GM23338 (cell line): ENCODE measurements around the gene ZNF621. TPM values are rescaled to one million over a fixed set of nuclear protein-coding genes. Genes with fewer than 3 reads are reported as not detected.

Source experiments
- ATAC-seq: fragments of 200-7000 bp; cut with Tn5 transposase; 3 replicates; pipeline ENCODE4 v1.9.1; 2020
- DNase-seq: peaks from one replicate; pipeline ENCODE4 v3.0.0-alpha.2; 2015; ENCODE audit warnings: low spot score
- H2AFZ ChIP-seq: fragments of 200-600 bp; sonication (generic); 2 replicates; pipeline ENCODE4 v1.8.0; 2016; ENCODE audit warnings: antibody characterized with exemption, mild to moderate bottlenecking, moderate library complexity
- H3F3A ChIP-seq: fragments of 200-600 bp; sonication (generic); replicated peaks from 2 replicates; pipeline ENCODE4 v1.8.0; 2017; ENCODE audit warnings: antibody characterized with exemption, mixed run types, low read depth
- H3K27ac ChIP-seq: fragments of 200-600 bp; sonication (generic); 2 replicates; pipeline ENCODE4 v1.6.1; 2016; ENCODE audit warnings: low read depth
- H3K27me3 ChIP-seq: fragments of 200-600 bp; sonication (generic); 2 replicates; pipeline ENCODE4 v1.8.0; 2016; ENCODE audit warnings: mild to moderate bottlenecking, mixed run types, moderate library complexity; ENCODE audit not compliant: insufficient read depth
- H3K36me3 ChIP-seq: fragments of 200-600 bp; sonication (generic); 2 replicates; pipeline ENCODE4 v1.8.0; 2016; ENCODE audit warnings: mild to moderate bottlenecking; ENCODE audit not compliant: insufficient read depth
- H3K4me1 ChIP-seq: fragments of 200-600 bp; sonication (generic); 2 replicates; pipeline ENCODE4 v1.8.0; 2016; ENCODE audit warnings: mild to moderate bottlenecking, moderate library complexity; ENCODE audit not compliant: insufficient read depth
- H3K4me2 ChIP-seq: fragments of 200-600 bp; sonication (generic); 2 replicates; pipeline ENCODE4 v1.7.1; 2017; ENCODE audit warnings: mixed run types
- H3K4me3 ChIP-seq: fragments of 200-600 bp; sonication (generic); 2 replicates; pipeline ENCODE4 v1.6.1; 2016; ENCODE audit warnings: mixed run types
- H3K79me2 ChIP-seq: fragments of 200-600 bp; sonication (generic); replicated peaks from 2 replicates; pipeline ENCODE4 v1.8.0; 2017; ENCODE audit warnings: mild to moderate bottlenecking; ENCODE audit not compliant: insufficient read depth
- H3K9me2 ChIP-seq: fragments of 200-600 bp; sonication (generic); 2 replicates; pipeline ENCODE4 v1.8.0; 2017; ENCODE audit not compliant: insufficient read depth
- H4K20me1 ChIP-seq: fragments of 200-600 bp; sonication (generic); replicated peaks from 2 replicates; pipeline ENCODE4 v1.8.0; 2017; ENCODE audit warnings: mild to moderate bottlenecking; ENCODE audit not compliant: insufficient read depth
- H3K27ac Mint-ChIP-seq: 2 replicates; pipeline ENCODE4 v1.8.0; 2020; ENCODE audit warnings: inconsistent platforms, mild to moderate bottlenecking, moderate library complexity, mixed read lengths
- H3K27me3 Mint-ChIP-seq: 3 replicates; pipeline ENCODE4 v1.8.0; 2022; ENCODE audit warnings: low read depth, mild to moderate bottlenecking, moderate library complexity, mixed read lengths, inconsistent platforms; ENCODE audit not compliant: insufficient read depth, poor library complexity
- H3K36me3 Mint-ChIP-seq: 3 replicates; pipeline ENCODE4 v1.8.0; 2021; ENCODE audit warnings: low read depth, mild to moderate bottlenecking, inconsistent platforms, moderate library complexity, mixed read lengths
- H3K4me1 Mint-ChIP-seq: 3 replicates; pipeline ENCODE4 v1.8.0; 2020; ENCODE audit warnings: mild to moderate bottlenecking, inconsistent platforms, mixed read lengths
- H3K4me3 Mint-ChIP-seq: 3 replicates; pipeline ENCODE4 v1.8.0; 2021; ENCODE audit warnings: moderate library complexity, mild to moderate bottlenecking, inconsistent platforms, mixed read lengths
- H3K9me3 Mint-ChIP-seq: 3 replicates; pipeline ENCODE4 v1.8.0; 2020; ENCODE audit warnings: moderate library complexity, mild to moderate bottlenecking, inconsistent platforms, mixed read lengths
- JUNB ChIP-seq: IDR thresholded peaks from one replicate; pipeline ENCODE4 v1.6.1; 2016; ENCODE audit warnings: antibody characterized with exemption; ENCODE audit not compliant: unreplicated experiment
- NANOG ChIP-seq: IDR thresholded peaks from 2 replicates; pipeline ENCODE4 v1.6.1; 2016; ENCODE audit warnings: antibody characterized with exemption, borderline replicate concordance
- polyA plus RNA-seq: library from polyadenylated mRNA; unstranded; fragments of >200 nt; fragmentation: Nextera tagmentation; extraction: Ambion mirVana; gene quantifications from 2 replicates; pipeline ENCODE4 v1.2.1, GENCODE V29; 2016
- small RNA-seq: library from RNA; depleted of rRNA; stranded (forward); fragments of <200 nt; gene quantifications from one replicate; pipeline ENCODE3, GENCODE V24; 2014; ENCODE audit warnings: low replicate concordance
- total RNA-seq: library from RNA; depleted of rRNA; stranded (reverse); fragments of >200 nt; shearing (Covaris generic); gene quantifications from 2 replicates; pipeline ENCODE4 v1.2.3, GENCODE V29; 2014; rRNA removed
- TF ChIP-seq, protein P1 (sequence below), 2 experiments: fragments of 200-600 bp in 1 of 2; sonication (generic) in 1 of 2; conservative IDR thresholded peaks; 2 replicates each; pipeline versions ENCODE4 v1.5.1 to v1.6.1; 2016 to 2017; ENCODE audit warnings: antibody characterized with exemption in 2 of 2, low read depth in 2 of 2, mild to moderate bottlenecking in 2 of 2, moderate library complexity in 1 of 2

Gene ZNF621
- total and polyA plus RNA-seq, 2 experiments from 2014 or later: 6.3 to 12.1 TPM

DNA sequence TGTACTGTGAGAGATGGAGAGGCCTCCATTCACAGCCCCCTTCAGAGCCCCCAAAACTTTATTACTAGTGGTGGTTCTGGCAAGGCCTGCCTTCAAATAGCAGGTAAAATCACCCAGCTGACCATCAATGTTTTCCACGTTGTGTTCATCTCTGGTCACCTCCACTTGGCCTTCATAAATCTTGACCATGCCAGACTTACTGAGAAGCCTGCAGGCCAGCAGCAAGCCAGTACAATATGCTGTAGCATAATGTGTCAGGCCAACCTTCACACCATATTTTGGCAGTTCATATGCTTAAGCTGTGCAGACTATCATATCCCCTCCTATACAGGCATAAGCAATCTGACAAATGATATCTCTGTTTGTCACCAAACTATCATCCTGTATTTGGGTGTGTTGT, 62.1 kb downstream of the ZNF621 start:
- DNase-seq (no peak), ATAC-seq (no peak)
- TF ChIP-seq JUNB: no peak
- Mint-ChIP-seq H3K4me3 (no peak overlapping the region), H3K4me1 (peaks cover 22% of the 10 kb centered on the region), H3K9me3 (no peaks in the 10 kb centered on the region), H3K36me3 (no peaks in the 10 kb centered on the region), H3K27ac (no peak overlapping the region), H3K27me3 (peaks cover 15% of the 10 kb centered on the region)
- Histone ChIP-seq H3K9me2 (no peaks in the 10 kb centered on the region), H3K79me2 (no peaks in the 10 kb centered on the region), H4K20me1 (no peaks in the 10 kb centered on the region), H3K4me2 (no peak overlapping the region), H3K36me3 (no peaks in the 10 kb centered on the region), H3K4me3 (no peak overlapping the region), H3K27me3 (0 out of 2 replicates have a peak, but pooled peaks cover 4% of the 10 kb centered on the region), H3F3A (no peaks in the 10 kb centered on the region), H3K27ac (no peak overlapping the region), H3K4me1 (peaks cover 18% of the 10 kb centered on the region), H2AFZ (no peak overlapping the region)

DNA sequence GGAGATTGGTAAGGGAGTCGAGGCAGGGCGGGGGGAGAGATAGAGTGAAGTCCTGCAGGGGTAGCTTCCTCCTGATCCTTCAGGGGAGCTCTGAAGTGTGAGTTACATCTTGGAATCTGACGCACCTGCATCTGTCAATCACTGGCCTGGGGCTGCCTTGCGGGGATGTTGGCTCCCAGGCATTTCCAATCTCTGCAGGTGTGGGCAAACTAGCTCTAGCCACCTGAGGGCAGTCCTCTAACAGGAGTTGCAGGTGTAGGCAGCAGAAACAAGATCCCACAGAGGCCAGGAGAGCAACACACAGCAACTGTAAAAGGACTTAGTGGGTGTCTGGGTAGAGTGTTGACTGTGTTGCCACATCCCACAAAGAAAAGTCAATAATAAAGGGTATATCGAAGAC, 63.6 kb downstream of the ZNF621 start:
- Mint-ChIP-seq H3K36me3 (no peaks in the 10 kb centered on the region), H3K27ac (no peak overlapping the region), H3K9me3 (no peaks in the 10 kb centered on the region), H3K4me1 (peaks cover 16% of the 10 kb centered on the region), H3K27me3 (peaks cover 8% of the 10 kb centered on the region), H3K4me3 (no peak overlapping the region)
- Histone ChIP-seq H3K27ac (no peak overlapping the region), H3K79me2 (no peaks in the 10 kb centered on the region), H3K4me1 (peaks cover 18% of the 10 kb centered on the region), H3K36me3 (no peaks in the 10 kb centered on the region), H3K4me2 (no peak overlapping the region), H3K4me3 (no peak overlapping the region), H3F3A (no peaks in the 10 kb centered on the region), H2AFZ (no peak overlapping the region), H3K27me3 (0 out of 2 replicates have a peak, but pooled peaks cover 4% of the 10 kb centered on the region), H4K20me1 (no peaks in the 10 kb centered on the region), H3K9me2 (no peaks in the 10 kb centered on the region)
- ATAC-seq: peak; percentile 83
- TF ChIP-seq, protein P1, sequence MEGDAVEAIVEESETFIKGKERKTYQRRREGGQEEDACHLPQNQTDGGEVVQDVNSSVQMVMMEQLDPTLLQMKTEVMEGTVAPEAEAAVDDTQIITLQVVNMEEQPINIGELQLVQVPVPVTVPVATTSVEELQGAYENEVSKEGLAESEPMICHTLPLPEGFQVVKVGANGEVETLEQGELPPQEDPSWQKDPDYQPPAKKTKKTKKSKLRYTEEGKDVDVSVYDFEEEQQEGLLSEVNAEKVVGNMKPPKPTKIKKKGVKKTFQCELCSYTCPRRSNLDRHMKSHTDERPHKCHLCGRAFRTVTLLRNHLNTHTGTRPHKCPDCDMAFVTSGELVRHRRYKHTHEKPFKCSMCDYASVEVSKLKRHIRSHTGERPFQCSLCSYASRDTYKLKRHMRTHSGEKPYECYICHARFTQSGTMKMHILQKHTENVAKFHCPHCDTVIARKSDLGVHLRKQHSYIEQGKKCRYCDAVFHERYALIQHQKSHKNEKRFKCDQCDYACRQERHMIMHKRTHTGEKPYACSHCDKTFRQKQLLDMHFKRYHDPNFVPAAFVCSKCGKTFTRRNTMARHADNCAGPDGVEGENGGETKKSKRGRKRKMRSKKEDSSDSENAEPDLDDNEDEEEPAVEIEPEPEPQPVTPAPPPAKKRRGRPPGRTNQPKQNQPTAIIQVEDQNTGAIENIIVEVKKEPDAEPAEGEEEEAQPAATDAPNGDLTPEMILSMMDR (conservative IDR thresholded peaks at IDR 0.05; ENCODE audit: low read depth in 2 of 2): peak; percentile 56 to 92
- TF ChIP-seq NANOG: no peak
- peak; percentile 62 for DNase-seq

Small RNA genes lying within 50 kb of the gene (small RNA-seq; reads per million reads assigned to genes)
- gene RNU5B-2P: 18.2 reads per million, percentile 98 among the genes with 10 or more reads in this experiment

Other genes with a start within 250 kb of the ZNF621 start
- gene EIF1B, start 215.3 kb upstream of the ZNF621 start, total RNA-seq: 24.4 and 37.6 TPM in 2 replicates
- 205 and 229 TPM in 2 replicates for gene EIF1B, start 215.3 kb upstream of the ZNF621 start, polyA plus RNA-seq
- 0.63 and 0.74 TPM in 2 replicates for gene ENTPD3, start 137.8 kb upstream of the ZNF621 start, total RNA-seq
- gene ENTPD3, start 137.8 kb upstream of the ZNF621 start, polyA plus RNA-seq: 0.19 and 0.32 TPM in 2 replicates
- gene RPL14, start 67.6 kb upstream of the ZNF621 start, total RNA-seq: 510 and 596 TPM in 2 replicates
- 1,727 and 1,748 TPM in 2 replicates for gene RPL14, start 67.6 kb upstream of the ZNF621 start, polyA plus RNA-seq
- gene ZNF619, start 47.8 kb upstream of the ZNF621 start, total RNA-seq: 7.4 and 10.5 TPM in 2 replicates
- 1.3 and 1.4 TPM in 2 replicates for gene ZNF619, start 47.8 kb upstream of the ZNF621 start, polyA plus RNA-seq
- 13.6 and 18.0 TPM in 2 replicates for gene ZNF620, start 18.9 kb upstream of the ZNF621 start, total RNA-seq
- gene ZNF620, start 18.9 kb upstream of the ZNF621 start, polyA plus RNA-seq: 11.8 and 14.1 TPM in 2 replicates